Hepatocyte (in vitro differentiated cells): Measurements from ENCODE around the gene MYO3A. TPM values are rescaled to one million over a fixed set of nuclear protein-coding genes. Genes with fewer than 3 reads are reported as not detected.

Source experiments
- DNase-seq: peaks from one replicate; pipeline ENCODE4 v3.0.0-alpha.2; 2016; ENCODE audit warnings: low spot score
- H2AFZ ChIP-seq: fragments of 200-600 bp; sonication (generic); 2 replicates; pipeline ENCODE4 v1.6.0; 2016; ENCODE audit warnings: antibody characterized with exemption, mild to moderate bottlenecking
- H3K27ac ChIP-seq: fragments of 200-600 bp; sonication (generic); 2 replicates; pipeline ENCODE4 v1.5.1; 2016; ENCODE audit warnings: mild to moderate bottlenecking
- H3K27me3 ChIP-seq: fragments of 200-600 bp; sonication (generic); 2 replicates; pipeline ENCODE4 v1.6.1; 2016
- H3K36me3 ChIP-seq: fragments of 200-600 bp; sonication (generic); replicated peaks from 2 replicates; pipeline ENCODE4 v1.5.1; 2016; ENCODE audit warnings: low read depth; ENCODE audit not compliant: insufficient read depth
- H3K4me1 ChIP-seq: fragments of 200-600 bp; sonication (generic); 2 replicates; pipeline ENCODE4 v1.5.1; 2016; ENCODE audit warnings: mild to moderate bottlenecking, moderate library complexity; ENCODE audit not compliant: insufficient read depth
- H3K4me2 ChIP-seq: fragments of 200-600 bp; sonication (generic); 2 replicates; pipeline ENCODE4 v1.6.0; 2016
- H3K4me3 ChIP-seq: fragments of 200-600 bp; sonication (generic); 2 replicates; pipeline ENCODE4 v1.5.1; 2016; ENCODE audit warnings: mild to moderate bottlenecking
- H3K79me2 ChIP-seq: fragments of 200-600 bp; sonication (generic); 2 replicates; pipeline ENCODE4 v1.6.0; 2017; ENCODE audit warnings: mild to moderate bottlenecking
- H3K9me2 ChIP-seq: fragments of 200-600 bp; sonication (generic); replicated peaks from 2 replicates; pipeline ENCODE4 v1.6.0; 2017; ENCODE audit warnings: mild to moderate bottlenecking; ENCODE audit not compliant: insufficient read depth
- H3K9me3 ChIP-seq: fragments of 200-600 bp; sonication (generic); 2 replicates; pipeline ENCODE4 v1.5.1; 2016; ENCODE audit warnings: low read depth, mild to moderate bottlenecking
- H4K20me1 ChIP-seq: fragments of 200-600 bp; sonication (generic); 2 replicates; pipeline ENCODE4 v1.6.0; 2016; ENCODE audit warnings: mild to moderate bottlenecking; ENCODE audit not compliant: insufficient read depth, poor library complexity, severe bottlenecking
- CTCF ChIP-seq: fragments of 200-600 bp; sonication (generic); IDR thresholded peaks from 2 replicates; pipeline ENCODE4 v1.5.1; 2016; ENCODE audit warnings: antibody characterized with exemption, mild to moderate bottlenecking; ENCODE audit not compliant: poor library complexity
- EZH2 ChIP-seq: fragments of 200-600 bp; sonication (generic); IDR thresholded peaks from 2 replicates; pipeline ENCODE4 v1.6.1; 2016; ENCODE audit warnings: antibody characterized with exemption, mild to moderate bottlenecking, borderline replicate concordance
- EZH2phosphoT487 ChIP-seq: fragments of 200-600 bp; sonication (generic); IDR thresholded peaks from one replicate; pipeline ENCODE4 v1.6.1; 2018; ENCODE audit warnings: antibody characterized with exemption, mild to moderate bottlenecking, low read depth, moderate library complexity; ENCODE audit not compliant: unreplicated experiment, severe bottlenecking
- WGBS: methylation state at CpG from one replicate; pipeline ENCODE4 v1.1.6; 2016; ENCODE audit warnings: low lambda C conversion rate; ENCODE audit errors: missing lambda C conversion rate; 5-methylcytosine and 5-hydroxymethylcytosine counted together
- polyA plus RNA-seq: library from polyadenylated mRNA; unstranded; fragments of >200 nt; fragmentation: Nextera tagmentation; extraction: Ambion mirVana; gene quantifications from 2 replicates; pipeline ENCODE4 v1.2.1, GENCODE V29; 2016
- total RNA-seq: library from RNA; depleted of rRNA; stranded (reverse); fragments of >200 nt; gene quantifications from 2 replicates; pipeline ENCODE4 v1.2.3, GENCODE V29; 2014

The MYO3A gene
- total and polyA plus RNA-seq, 2 experiments from 2014 or later, result 0.93 to 1.1 TPM

- H3K79me2 ChIP-seq, result no peaks in the 10 kb centered on the region
- H3K36me3 ChIP-seq, result no peaks in the 10 kb centered on the region
- 94% methylated on average over 3 of the region's 3 CpGs for WGBS
- no peaks in the 10 kb centered on the region for H3K27me3 ChIP-seq
- DNase-seq, result no peak
- no peak overlapping the region for H2AFZ ChIP-seq
- no peaks in the 10 kb centered on the region for H3K9me2 ChIP-seq
- TF ChIP-seq EZH2 (no peak), CTCF (no peak), EZH2phosphoT487 (no peak)
- H3K27ac ChIP-seq, result no peak overlapping the region
- H4K20me1 ChIP-seq, result no peaks in the 10 kb centered on the region
- H3K4me1 ChIP-seq, result no peaks in the 10 kb centered on the region
- no peak overlapping the region for H3K4me2 ChIP-seq
- no peak overlapping the region for H3K4me3 ChIP-seq
- H3K9me3 ChIP-seq, result no peaks in the 10 kb centered on the region
Measured at GRCh38 chr10:26031300-26031699, 97.3 kb downstream of the MYO3A start.

GRCh38 chr10:26043469-26043868 is 109.4 kb downstream of the MYO3A start:
- WGBS, result 84% methylated on average over 2 of the region's 2 CpGs
- H3K9me3 ChIP-seq, result no peaks in the 10 kb centered on the region
- no peaks in the 10 kb centered on the region for H3K79me2 ChIP-seq
- H3K27ac ChIP-seq, result no peak overlapping the region
- H3K36me3 ChIP-seq, result no peaks in the 10 kb centered on the region
- H2AFZ ChIP-seq, result no peak overlapping the region
- no peak overlapping the region for H3K4me2 ChIP-seq
- no peaks in the 10 kb centered on the region for H3K27me3 ChIP-seq
- TF ChIP-seq CTCF (no peak), EZH2 (no peak), EZH2phosphoT487 (no peak)
- no peaks in the 10 kb centered on the region for H3K9me2 ChIP-seq
- no peak overlapping the region for H3K4me3 ChIP-seq
- no peak for DNase-seq
- no peaks in the 10 kb centered on the region for H4K20me1 ChIP-seq
- no peaks in the 10 kb centered on the region for H3K4me1 ChIP-seq

- no peaks in the 10 kb centered on the region for H3K36me3 ChIP-seq
- no peak overlapping the region for H3K4me3 ChIP-seq
- no peaks in the 10 kb centered on the region for H3K4me1 ChIP-seq
- H3K9me3 ChIP-seq, result no peaks in the 10 kb centered on the region
- H4K20me1 ChIP-seq, result no peaks in the 10 kb centered on the region
- H3K27me3 ChIP-seq, result no peaks in the 10 kb centered on the region
- H3K4me2 ChIP-seq, result no peak overlapping the region
- H2AFZ ChIP-seq, result no peak overlapping the region
- H3K27ac ChIP-seq, result no peak overlapping the region
- H3K9me2 ChIP-seq, result no peaks in the 10 kb centered on the region
- peak; percentile 49 for DNase-seq
- no peak for TF ChIP-seq EZH2
- TF ChIP-seq EZH2phosphoT487, result no peak
- no peak for TF ChIP-seq CTCF
- H3K79me2 ChIP-seq, result no peaks in the 10 kb centered on the region
- 82% methylated on average over 3 of the region's 3 CpGs for WGBS
Measured at GRCh38 chr10:26044141-26044749, 110.2 kb downstream of the MYO3A start.
